Suprapubic skin (tissue), 4 donors: ENCODE data around the gene RAB40B.

Experiments used
- EP300 ChIP-seq: sonication (generic); formaldehyde crosslinking; IDR thresholded peaks from one replicate; pipeline ENCODE4 v1.6.1; 2017; ENCODE audit warnings: antibody characterized with exemption
- POLR2A ChIP-seq, 2 donors: fragments of 450-650 bp; IDR thresholded peaks; one replicate each; pipeline ENCODE4 v1.6.1; 2017; ENCODE audit warnings: antibody characterized with exemption in 2 of 2, mild to moderate bottlenecking in 2 of 2, moderate library complexity in 2 of 2
- POLR2AphosphoS5 ChIP-seq, 3 donors: sonication (generic); formaldehyde crosslinking; IDR thresholded peaks; one replicate each; pipeline ENCODE4 v1.6.1; 2017; ENCODE audit warnings: antibody characterized with exemption in 3 of 3
- TF ChIP-seq, protein P1 (sequence below), 2 donors: fragments of 200-600 bp in 1 of 2; fragments of 450-650 bp in 1 of 2; sonication (generic) in 1 of 2; IDR thresholded peaks; one replicate each; pipeline ENCODE4 v1.5.1; 2016 to 2019; ENCODE audit warnings: antibody characterized with exemption in 2 of 2, mild to moderate bottlenecking in 1 of 2, moderate library complexity in 1 of 2

- TF ChIP-seq, protein P1, sequence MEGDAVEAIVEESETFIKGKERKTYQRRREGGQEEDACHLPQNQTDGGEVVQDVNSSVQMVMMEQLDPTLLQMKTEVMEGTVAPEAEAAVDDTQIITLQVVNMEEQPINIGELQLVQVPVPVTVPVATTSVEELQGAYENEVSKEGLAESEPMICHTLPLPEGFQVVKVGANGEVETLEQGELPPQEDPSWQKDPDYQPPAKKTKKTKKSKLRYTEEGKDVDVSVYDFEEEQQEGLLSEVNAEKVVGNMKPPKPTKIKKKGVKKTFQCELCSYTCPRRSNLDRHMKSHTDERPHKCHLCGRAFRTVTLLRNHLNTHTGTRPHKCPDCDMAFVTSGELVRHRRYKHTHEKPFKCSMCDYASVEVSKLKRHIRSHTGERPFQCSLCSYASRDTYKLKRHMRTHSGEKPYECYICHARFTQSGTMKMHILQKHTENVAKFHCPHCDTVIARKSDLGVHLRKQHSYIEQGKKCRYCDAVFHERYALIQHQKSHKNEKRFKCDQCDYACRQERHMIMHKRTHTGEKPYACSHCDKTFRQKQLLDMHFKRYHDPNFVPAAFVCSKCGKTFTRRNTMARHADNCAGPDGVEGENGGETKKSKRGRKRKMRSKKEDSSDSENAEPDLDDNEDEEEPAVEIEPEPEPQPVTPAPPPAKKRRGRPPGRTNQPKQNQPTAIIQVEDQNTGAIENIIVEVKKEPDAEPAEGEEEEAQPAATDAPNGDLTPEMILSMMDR (IDR thresholded peaks at IDR 0.05) = no peak
- TF ChIP-seq POLR2AphosphoS5 (IDR thresholded peaks at IDR 0.05) = no peak
- no peak for TF ChIP-seq POLR2A (IDR thresholded peaks at IDR 0.05)
- TF ChIP-seq EP300 = no peak
These were observed 11.9 kb downstream of the RAB40B start for GRCh38 chr17:82686366-82687324.
